Measurements from ENCODE around the gene TRPM3.
"Not testable (repeated sequence)": the region's sequence is repeated elsewhere in the genome, so short reads cannot be mapped to it uniquely, and the experiment has no call there.

The TRPM3 gene

GRCh38 chr9:70795841-70796240, 325.6 kb downstream of the TRPM3 start:
- H3K27ac Mint-ChIP-seq = no peak overlapping the region
- H3K4me3 Mint-ChIP-seq = no peak overlapping the region
- no peak for DNase-seq (ENCODE audit: low spot score in 2 of 2)
- H3K9me3 Mint-ChIP-seq = peaks cover 3% of the 10 kb centered on the region
- no peaks in the 10 kb centered on the region for H3K4me1 Mint-ChIP-seq
- H3K36me3 Mint-ChIP-seq = no peaks in the 10 kb centered on the region
- ATAC-seq = no peak

- no peaks in the 10 kb centered on the region for H3K36me3 Mint-ChIP-seq
- ATAC-seq = no peak
- H3K27ac Mint-ChIP-seq = no peak overlapping the region
Observed at GRCh38 chr9:70792796-70793195, 328.6 kb downstream of the TRPM3 start.

GRCh38 chr9:70791936-70792335, 329.5 kb downstream of the TRPM3 start:
- ATAC-seq (no peak), DNase-seq (ENCODE audit: low spot score in 2 of 2) (no peak)
- Mint-ChIP-seq H3K4me1 (no peaks in the 10 kb centered on the region), H3K4me3 (no peak overlapping the region), H3K9me3 (no peaks in the 10 kb centered on the region), H3K27ac (no peak overlapping the region), H3K36me3 (no peaks in the 10 kb centered on the region)

More at GRCh38 chr9:70792796-70793195, 328.6 kb downstream of the TRPM3 start:
- Mint-ChIP-seq H3K9me3 (no peaks in the 10 kb centered on the region), H3K4me1 (no peaks in the 10 kb centered on the region), H3K4me3 (no peak overlapping the region)
- no peak for DNase-seq (ENCODE audit: low spot score in 2 of 2)

GRCh38 chr9:70789086-70789485, 332.3 kb downstream of the TRPM3 start:
- no peak overlapping the region for H3K27ac Mint-ChIP-seq
- H3K4me1 Mint-ChIP-seq = no peaks in the 10 kb centered on the region
- H3K4me3 Mint-ChIP-seq = no peak overlapping the region
- no peak for DNase-seq (ENCODE audit: low spot score in 2 of 2)
- no peak for ATAC-seq
- no peaks in the 10 kb centered on the region for H3K36me3 Mint-ChIP-seq
- no peaks in the 10 kb centered on the region for H3K9me3 Mint-ChIP-seq

- no peaks in the 10 kb centered on the region for H3K36me3 Mint-ChIP-seq
- no peak for ATAC-seq
- H3K9me3 Mint-ChIP-seq = no peaks in the 10 kb centered on the region
- H3K27ac Mint-ChIP-seq = no peak overlapping the region
- H3K4me3 Mint-ChIP-seq = no peak overlapping the region
- DNase-seq (ENCODE audit: low spot score in 2 of 2) = no peak
- H3K4me1 Mint-ChIP-seq = no peaks in the 10 kb centered on the region
Observed at GRCh38 chr9:70784456-70784855, 337.0 kb downstream of the TRPM3 start.

GRCh38 chr9:70778568-70778967, 342.9 kb downstream of the TRPM3 start:
- Mint-ChIP-seq H3K9me3 (no peaks in the 10 kb centered on the region), H3K4me1 (no peaks in the 10 kb centered on the region), H3K36me3 (no peaks in the 10 kb centered on the region), H3K27ac (no peak overlapping the region), H3K4me3 (no peak overlapping the region)
- ATAC-seq (no peak), DNase-seq (ENCODE audit: low spot score in 2 of 2) (no peak)

- H3K4me3 Mint-ChIP-seq = no peak overlapping the region
- no peak for ATAC-seq
- DNase-seq (ENCODE audit: low spot score in 2 of 2) = no peak
Observed at GRCh38 chr9:70773579-70773978, 347.8 kb downstream of the TRPM3 start.

GRCh38 chr9:70772601-70773000, 348.8 kb downstream of the TRPM3 start:
- H3K4me3 Mint-ChIP-seq = no peak overlapping the region
- no peaks in the 10 kb centered on the region for H3K4me1 Mint-ChIP-seq
- no peak for DNase-seq (ENCODE audit: low spot score in 2 of 2)

More at GRCh38 chr9:70773579-70773978, 347.8 kb downstream of the TRPM3 start:
- Mint-ChIP-seq H3K36me3 (no peaks in the 10 kb centered on the region), H3K4me1 (no peaks in the 10 kb centered on the region), H3K27ac (no peak overlapping the region), H3K9me3 (no peaks in the 10 kb centered on the region)

GRCh38 chr9:70765946-70766345, 355.5 kb downstream of the TRPM3 start:
- H3K27ac Mint-ChIP-seq = no peak overlapping the region
- no peak overlapping the region for H3K4me3 Mint-ChIP-seq
- ATAC-seq = no peak

More at GRCh38 chr9:70772601-70773000, 348.8 kb downstream of the TRPM3 start:
- Mint-ChIP-seq H3K27ac (no peak overlapping the region), H3K9me3 (no peaks in the 10 kb centered on the region), H3K36me3 (no peaks in the 10 kb centered on the region)
- ATAC-seq = no peak

GRCh38 chr9:70761139-70761670, 360.2 kb downstream of the TRPM3 start:
- Mint-ChIP-seq H3K4me1 (no peaks in the 10 kb centered on the region), H3K9me3 (peaks cover 7% of the 10 kb centered on the region), H3K27ac (no peak overlapping the region), H3K4me3 (no peak overlapping the region), H3K36me3 (no peaks in the 10 kb centered on the region)
- no peak for DNase-seq (ENCODE audit: low spot score in 2 of 2)
- ATAC-seq = no peak

More at GRCh38 chr9:70765946-70766345, 355.5 kb downstream of the TRPM3 start:
- Mint-ChIP-seq H3K9me3 (no peaks in the 10 kb centered on the region), H3K4me1 (no peaks in the 10 kb centered on the region), H3K36me3 (no peaks in the 10 kb centered on the region)
- DNase-seq (ENCODE audit: low spot score in 2 of 2) = no peak

- no peaks in the 10 kb centered on the region for H3K4me1 Mint-ChIP-seq
- ATAC-seq = peak; percentile 21
- no peak for DNase-seq (ENCODE audit: low spot score in 2 of 2)
- H3K9me3 Mint-ChIP-seq = peaks cover 7% of the 10 kb centered on the region
- no peak overlapping the region for H3K27ac Mint-ChIP-seq
- no peaks in the 10 kb centered on the region for H3K36me3 Mint-ChIP-seq
- no peak overlapping the region for H3K4me3 Mint-ChIP-seq
Observed at GRCh38 chr9:70760228-70760627, 361.2 kb downstream of the TRPM3 start.

GRCh38 chr9:70753311-70753710, 368.1 kb downstream of the TRPM3 start:
- Mint-ChIP-seq H3K9me3 (peaks cover 7% of the 10 kb centered on the region), H3K4me3 (no peak overlapping the region), H3K27ac (no peak overlapping the region), H3K4me1 (no peaks in the 10 kb centered on the region), H3K36me3 (no peaks in the 10 kb centered on the region)
- no peak for ATAC-seq
- no peak for DNase-seq (ENCODE audit: low spot score in 2 of 2)

GRCh38 chr9:70749066-70749465, 372.4 kb downstream of the TRPM3 start:
- DNase-seq (ENCODE audit: low spot score in 2 of 2) (no peak), ATAC-seq (no peak)

GRCh38 chr9:70747261-70747718, 374.1 kb downstream of the TRPM3 start:
- H3K27ac Mint-ChIP-seq = no peak overlapping the region
- H3K4me1 Mint-ChIP-seq = no peaks in the 10 kb centered on the region
- no peak overlapping the region for H3K4me3 Mint-ChIP-seq
- no peaks in the 10 kb centered on the region for H3K36me3 Mint-ChIP-seq
- no peak for ATAC-seq
- DNase-seq (ENCODE audit: low spot score in 2 of 2) = no peak
- H3K9me3 Mint-ChIP-seq = no peaks in the 10 kb centered on the region

More at GRCh38 chr9:70749066-70749465, 372.4 kb downstream of the TRPM3 start:
- H3K9me3 Mint-ChIP-seq = no peaks in the 10 kb centered on the region
- H3K4me3 Mint-ChIP-seq = no peak overlapping the region
- H3K27ac Mint-ChIP-seq = no peak overlapping the region
- no peaks in the 10 kb centered on the region for H3K4me1 Mint-ChIP-seq
- H3K36me3 Mint-ChIP-seq = no peaks in the 10 kb centered on the region

- H3K36me3 Mint-ChIP-seq = no peaks in the 10 kb centered on the region
- DNase-seq (ENCODE audit: low spot score in 2 of 2) = no peak
- ATAC-seq = no peak
- H3K4me1 Mint-ChIP-seq = no peaks in the 10 kb centered on the region
- no peak overlapping the region for H3K4me3 Mint-ChIP-seq
- no peaks in the 10 kb centered on the region for H3K9me3 Mint-ChIP-seq
- H3K27ac Mint-ChIP-seq = no peak overlapping the region
Observed at GRCh38 chr9:70746760-70747159, 374.7 kb downstream of the TRPM3 start.

- no peak for ATAC-seq
- no peak for DNase-seq (ENCODE audit: low spot score in 2 of 2)
- H3K36me3 Mint-ChIP-seq = no peaks in the 10 kb centered on the region
- no peaks in the 10 kb centered on the region for H3K4me1 Mint-ChIP-seq
- H3K27ac Mint-ChIP-seq = no peak overlapping the region
- no peak overlapping the region for H3K4me3 Mint-ChIP-seq
- no peaks in the 10 kb centered on the region for H3K9me3 Mint-ChIP-seq
Observed at GRCh38 chr9:70746316-70746715, 375.1 kb downstream of the TRPM3 start.

GRCh38 chr9:70724794-70725193, 396.6 kb downstream of the TRPM3 start:
- not testable (repeated sequence) for H3K36me3 Mint-ChIP-seq; DNase-seq (ENCODE audit: low spot score in 2 of 2); ATAC-seq; H3K4me3 Mint-ChIP-seq; H3K27ac Mint-ChIP-seq; H3K4me1 Mint-ChIP-seq; H3K9me3 Mint-ChIP-seq
